ENCODE results near the gene PRPF40A.

DNA sequence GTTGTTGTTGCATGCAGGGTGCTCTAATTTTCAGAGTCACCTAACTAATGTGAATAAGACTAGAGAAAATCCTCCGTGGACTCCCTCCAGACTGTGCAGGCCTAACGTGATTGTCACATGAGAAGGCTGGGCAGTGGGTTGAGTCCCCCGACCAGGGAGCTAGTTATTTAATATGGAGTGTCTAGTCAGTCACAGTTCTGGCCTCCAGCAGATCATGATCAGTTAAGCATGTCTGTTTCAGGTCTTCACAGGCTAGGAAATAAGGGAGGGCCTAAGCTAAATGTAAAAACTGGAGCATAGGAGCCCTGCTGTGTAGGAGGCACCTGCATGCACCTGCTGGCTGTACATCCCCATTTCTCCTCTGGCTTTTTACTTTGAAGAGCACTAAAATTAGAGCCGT is 86.8 kb downstream of the PRPF40A start:
- TF ChIP-seq, protein P1, sequence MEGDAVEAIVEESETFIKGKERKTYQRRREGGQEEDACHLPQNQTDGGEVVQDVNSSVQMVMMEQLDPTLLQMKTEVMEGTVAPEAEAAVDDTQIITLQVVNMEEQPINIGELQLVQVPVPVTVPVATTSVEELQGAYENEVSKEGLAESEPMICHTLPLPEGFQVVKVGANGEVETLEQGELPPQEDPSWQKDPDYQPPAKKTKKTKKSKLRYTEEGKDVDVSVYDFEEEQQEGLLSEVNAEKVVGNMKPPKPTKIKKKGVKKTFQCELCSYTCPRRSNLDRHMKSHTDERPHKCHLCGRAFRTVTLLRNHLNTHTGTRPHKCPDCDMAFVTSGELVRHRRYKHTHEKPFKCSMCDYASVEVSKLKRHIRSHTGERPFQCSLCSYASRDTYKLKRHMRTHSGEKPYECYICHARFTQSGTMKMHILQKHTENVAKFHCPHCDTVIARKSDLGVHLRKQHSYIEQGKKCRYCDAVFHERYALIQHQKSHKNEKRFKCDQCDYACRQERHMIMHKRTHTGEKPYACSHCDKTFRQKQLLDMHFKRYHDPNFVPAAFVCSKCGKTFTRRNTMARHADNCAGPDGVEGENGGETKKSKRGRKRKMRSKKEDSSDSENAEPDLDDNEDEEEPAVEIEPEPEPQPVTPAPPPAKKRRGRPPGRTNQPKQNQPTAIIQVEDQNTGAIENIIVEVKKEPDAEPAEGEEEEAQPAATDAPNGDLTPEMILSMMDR (optimal IDR thresholded peaks at IDR 0.05 in 1 of 3, IDR thresholded peaks at IDR 0.05 in 1 of 3, conservative IDR thresholded peaks at IDR 0.05 in 1 of 3; ENCODE audit: extremely low read depth in 1 of 3, insufficient read depth in 2 of 3, low read length in 3 of 3): no peak
- no peak for TF ChIP-seq EZH2 (IDR thresholded peaks at IDR 0.05; ENCODE audit: low read length)

Measured in keratinocyte (primary cell).